ENCODE measurements around the gene SLC35F5. TPM values are rescaled to one million over a fixed set of nuclear protein-coding genes. Genes with fewer than 3 reads are reported as not detected.

The SLC35F5 gene
- total RNA-seq, 2 donors from 2014 or later, result 62.5 to 81.9 TPM

- no peak for DNase-seq (ENCODE audit: low spot score)
- intact Hi-C loops (cut with DNase I), result no loop called here
Observed at GRCh38 chr2:113762377-113763118, 6.1 kb upstream of the SLC35F5 start.

- DNase-seq (ENCODE audit: low spot score), result no peak
- intact Hi-C loops (cut with DNase I), result no loop called here
Observed at GRCh38 chr2:113760400-113760799, 4.0 kb upstream of the SLC35F5 start.

GRCh38 chr2:113757138-113757657 is 756 bp upstream of the SLC35F5 start:
- intact Hi-C loops (cut with DNase I), result loop anchor here in 1 of 2 donors (10.0 kb wide), 2 partner anchors 138 to 178 kb away; partner anchors contain the start of gene ACTR3

GRCh38 chr2:113755835-113756354 is 547 bp downstream of the SLC35F5 start:
- DNase-seq (ENCODE audit: low spot score), result peak; percentile 81

More at GRCh38 chr2:113757138-113757657, 756 bp upstream of the SLC35F5 start:
- no peak for DNase-seq (ENCODE audit: low spot score)

GRCh38 chr2:113755035-113755834 is 1.2 kb downstream of the SLC35F5 start:
- intact Hi-C loops (cut with DNase I), result loop anchor here in 1 of 2 donors (10.0 kb wide), 2 partner anchors 140 to 180 kb away; partner anchors contain the start of gene ACTR3

More at GRCh38 chr2:113755835-113756354, 547 bp downstream of the SLC35F5 start:
- intact Hi-C loops (cut with DNase I), result loop anchor here in 1 of 2 donors (10.0 kb wide), 2 partner anchors 139 to 179 kb away; partner anchors contain the start of gene ACTR3

GRCh38 chr2:113754160-113754559 is 2.3 kb downstream of the SLC35F5 start:
- no peak for DNase-seq (ENCODE audit: low spot score)
- intact Hi-C loops (cut with DNase I), result loop anchor here in 1 of 2 donors (10.0 kb wide), 2 partner anchors 141 to 181 kb away; partner anchors contain the start of gene ACTR3

More at GRCh38 chr2:113755035-113755834, 1.2 kb downstream of the SLC35F5 start:
- no peak for DNase-seq (ENCODE audit: low spot score)

- DNase-seq (ENCODE audit: low spot score), result no peak
- intact Hi-C loops (cut with DNase I), result loop anchor here in 1 of 2 donors (10.0 kb wide), 2 partner anchors 144 to 184 kb away; partner anchors contain the start of gene ACTR3
Observed at GRCh38 chr2:113750385-113750784, 6.1 kb downstream of the SLC35F5 start.

GRCh38 chr2:113741091-113741490 is 15.4 kb downstream of the SLC35F5 start:
- DNase-seq (ENCODE audit: low spot score), result no peak
- intact Hi-C loops (cut with DNase I), result no loop called here

GRCh38 chr2:113739849-113740248 is 16.6 kb downstream of the SLC35F5 start:
- no peak for DNase-seq (ENCODE audit: low spot score)
- intact Hi-C loops (cut with DNase I), result no loop called here

GRCh38 chr2:113734185-113734584 is 22.3 kb downstream of the SLC35F5 start:
- intact Hi-C loops (cut with DNase I), result no loop called here
- no peak for DNase-seq (ENCODE audit: low spot score)

- intact Hi-C loops (cut with DNase I), result no loop called here
- no peak for DNase-seq (ENCODE audit: low spot score)
Observed at GRCh38 chr2:113724010-113724409, 32.4 kb downstream of the SLC35F5 start.

- no peak for DNase-seq (ENCODE audit: low spot score)
- intact Hi-C loops (cut with DNase I), result no loop called here
Observed at GRCh38 chr2:113723411-113723810, 33.0 kb downstream of the SLC35F5 start.

- intact Hi-C loops (cut with DNase I), result no loop called here
- no peak for DNase-seq (ENCODE audit: low spot score)
Observed at GRCh38 chr2:113720167-113720566, 36.3 kb downstream of the SLC35F5 start.

GRCh38 chr2:113716291-113716690 is 40.2 kb downstream of the SLC35F5 start:
- DNase-seq (ENCODE audit: low spot score), result no peak
- intact Hi-C loops (cut with DNase I), result no loop called here

- intact Hi-C loops (cut with DNase I), result no loop called here
- DNase-seq (ENCODE audit: low spot score), result no peak
Observed at GRCh38 chr2:113712941-113713340, 43.5 kb downstream of the SLC35F5 start.

GRCh38 chr2:113711851-113712250 is 44.6 kb downstream of the SLC35F5 start:
- intact Hi-C loops (cut with DNase I), result no loop called here
- no peak for DNase-seq (ENCODE audit: low spot score)

GRCh38 chr2:113709022-113709421 is 47.4 kb downstream of the SLC35F5 start:
- intact Hi-C loops (cut with DNase I), result no loop called here
- DNase-seq (ENCODE audit: low spot score), result no peak

GRCh38 chr2:113707106-113707505 is 49.3 kb downstream of the SLC35F5 start:
- intact Hi-C loops (cut with DNase I), result no loop called here

GRCh38 chr2:113705982-113706523 is 50.4 kb downstream of the SLC35F5 start:
- intact Hi-C loops (cut with DNase I), result no loop called here
- no peak for DNase-seq (ENCODE audit: low spot score)

More at GRCh38 chr2:113707106-113707505, 49.3 kb downstream of the SLC35F5 start:
- DNase-seq (ENCODE audit: low spot score), result no peak
